Tibial nerve (tissue), 4 donors: ENCODE results near the gene PRDM2.

Experiments
- CTCF ChIP-seq, 5 experiments: fragments of 200-600 bp in 3 of 5; fragments of 450-650 bp in 2 of 5; sonication (generic) in 3 of 5; IDR thresholded peaks; one replicate each; pipeline ENCODE4 v1.5.1; 2016 to 2019; ENCODE audit warnings: antibody characterized with exemption in 5 of 5, mild to moderate bottlenecking in 3 of 5, moderate library complexity in 2 of 5
- EP300 ChIP-seq, 2 donors: sonication (generic); formaldehyde crosslinking; IDR thresholded peaks; one replicate each; pipeline ENCODE4 v1.6.1; 2017; ENCODE audit warnings: antibody characterized with exemption in 2 of 2, mild to moderate bottlenecking in 1 of 2
- POLR2A ChIP-seq, 2 donors: fragments of 450-650 bp; IDR thresholded peaks; one replicate each; pipeline ENCODE4 v1.6.1; 2017; ENCODE audit warnings: antibody characterized with exemption in 2 of 2, mild to moderate bottlenecking in 2 of 2, moderate library complexity in 2 of 2

GRCh38 chr1:13733711-13734110 is 33.7 kb downstream of the PRDM2 start:
- TF ChIP-seq CTCF (IDR thresholded peaks at IDR 0.05) (no peak), POLR2A (IDR thresholded peaks at IDR 0.05) (no peak), EP300 (IDR thresholded peaks at IDR 0.05) (no peak)
